GM18520 (cell line): Measurements from ENCODE around the gene B9D2.
"Not testable (repeated sequence)": the region's sequence is repeated elsewhere in the genome, so short reads cannot be mapped to it uniquely, and the experiment has no call there.

Experiments
- ATAC-seq: cut with Tn5 transposase; IDR thresholded peaks from one replicate; pipeline ENCODE4 v1.9.1; 2021; ENCODE audit not compliant: unreplicated experiment

The B9D2 gene, protein sequence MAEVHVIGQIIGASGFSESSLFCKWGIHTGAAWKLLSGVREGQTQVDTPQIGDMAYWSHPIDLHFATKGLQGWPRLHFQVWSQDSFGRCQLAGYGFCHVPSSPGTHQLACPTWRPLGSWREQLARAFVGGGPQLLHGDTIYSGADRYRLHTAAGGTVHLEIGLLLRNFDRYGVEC

DNA sequence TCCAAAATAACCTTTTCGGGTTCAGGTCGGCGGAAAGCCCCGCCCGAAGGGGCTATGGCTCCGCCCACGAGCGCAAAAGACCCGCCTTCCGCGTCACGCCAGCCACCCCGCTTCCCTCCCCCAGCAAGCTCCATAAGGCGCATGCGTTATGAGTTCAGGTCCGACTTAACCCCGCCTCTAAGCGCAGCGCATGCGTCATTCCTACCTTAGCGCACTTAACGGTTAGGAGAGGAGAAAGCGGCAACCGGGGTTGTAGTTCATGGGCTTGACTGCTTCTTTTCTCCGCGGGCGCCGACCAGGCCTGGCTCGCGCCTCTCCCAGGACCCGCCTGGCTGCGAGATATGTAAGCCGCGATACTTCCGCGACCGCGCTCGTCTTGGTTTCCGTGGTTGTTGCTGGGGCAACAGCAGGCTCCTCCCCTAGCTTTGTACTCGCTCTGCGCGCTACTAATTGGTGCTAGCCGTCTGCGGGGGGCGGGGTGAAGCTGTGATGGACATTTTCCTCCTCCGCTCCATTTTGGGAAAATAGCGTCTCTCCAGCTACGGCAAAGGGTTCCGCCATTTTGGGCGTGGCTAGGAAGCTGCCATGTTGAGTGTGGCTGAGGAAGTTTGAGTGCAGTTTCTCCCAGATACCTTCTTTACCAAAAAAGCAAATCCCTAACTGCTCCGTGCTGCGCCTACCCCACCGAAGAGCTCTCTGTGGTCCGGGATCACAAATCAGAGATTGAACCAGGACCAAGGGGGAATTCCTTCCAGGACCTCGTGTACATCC lies at the start of gene B9D2:
B9D2 (minus strand) TSS at position 397 of the 771 bp plus-strand sequence. CDS start 630 bp downstream, outside the sequence.
- ATAC-seq = peak; percentile 78

- ATAC-seq = no peak
These were observed 49.0 kb upstream of the B9D2 start for GRCh38 chr19:41412953-41413352.

DNA sequence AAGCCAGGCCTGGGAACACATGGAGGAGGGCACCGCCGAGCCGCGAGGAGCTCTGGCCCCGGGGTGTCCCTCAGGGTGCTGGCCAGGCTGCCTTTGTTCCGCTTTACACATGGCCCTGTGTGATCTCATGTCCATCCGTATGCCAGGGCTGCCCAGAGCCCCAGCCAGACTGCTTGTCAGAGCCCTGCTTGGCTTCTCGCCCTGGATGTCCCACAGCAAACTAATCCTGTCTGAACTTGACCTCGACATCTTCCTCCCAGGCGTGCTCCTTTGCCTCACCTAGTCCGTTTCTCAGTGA lies 48.0 kb upstream of the B9D2 start:
- no peak for ATAC-seq

- ATAC-seq = no peak
These were observed 47.4 kb upstream of the B9D2 start for GRCh38 chr19:41411100-41411967.

- ATAC-seq = no peak
These were observed 46.5 kb upstream of the B9D2 start for GRCh38 chr19:41410336-41411054.

DNA sequence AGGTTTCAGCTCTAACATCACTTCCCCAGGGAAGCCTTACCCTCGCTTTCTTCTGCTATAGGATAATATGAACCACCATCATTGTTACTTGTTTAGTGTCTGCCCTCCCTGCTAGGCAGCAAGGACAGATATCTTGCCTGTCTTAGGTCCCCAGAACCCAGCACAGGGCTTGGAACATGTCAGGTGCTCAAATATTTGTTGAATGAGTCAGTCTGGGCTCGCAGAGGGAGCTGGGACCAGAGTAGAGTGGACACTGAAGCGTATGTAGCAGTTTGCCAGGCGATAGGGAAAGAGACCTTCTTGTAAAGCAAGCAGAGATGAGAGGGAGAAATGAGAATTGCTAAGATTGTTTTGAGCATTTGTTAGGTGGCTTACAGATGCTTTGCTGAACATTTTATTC lies 45.3 kb upstream of the B9D2 start:
- ATAC-seq = no peak

GRCh38 chr19:41408846-41409245 lies 44.9 kb upstream of the B9D2 start:
- ATAC-seq = not testable (repeated sequence)

DNA sequence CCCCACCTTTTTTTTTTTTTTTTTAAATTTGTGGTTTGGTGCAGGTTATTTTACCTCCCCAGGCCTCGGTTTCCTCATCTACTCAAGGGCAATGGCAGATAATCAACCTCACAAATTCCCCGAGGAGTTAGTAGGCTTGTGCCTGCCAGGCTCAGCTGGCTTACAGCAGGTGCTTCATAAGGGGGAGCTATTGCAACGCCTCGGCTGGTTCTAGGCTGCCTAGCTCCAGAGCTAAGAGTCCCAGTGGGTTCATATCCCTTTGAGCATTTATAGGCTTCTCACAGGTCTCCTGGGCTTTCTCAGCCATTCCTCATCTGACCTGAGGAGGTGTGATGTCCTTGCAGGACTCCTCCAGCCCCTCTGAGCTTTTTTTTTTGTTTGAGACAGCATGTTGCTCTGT lies 44.3 kb upstream of the B9D2 start:
- no peak for ATAC-seq

- ATAC-seq = no peak
These were observed 43.3 kb upstream of the B9D2 start for GRCh38 chr19:41407271-41407670.

- no peak for ATAC-seq
These were observed 41.8 kb upstream of the B9D2 start for GRCh38 chr19:41405776-41406175.

GRCh38 chr19:41403181-41403970 lies 39.4 kb upstream of the B9D2 start:
- no peak for ATAC-seq

- ATAC-seq = no peak
These were observed 38.1 kb upstream of the B9D2 start for GRCh38 chr19:41402010-41402409.

GRCh38 chr19:41401483-41401882 lies 37.5 kb upstream of the B9D2 start:
- no peak for ATAC-seq

GRCh38 chr19:41399525-41399924 lies 35.6 kb upstream of the B9D2 start:
- ATAC-seq = no peak

DNA sequence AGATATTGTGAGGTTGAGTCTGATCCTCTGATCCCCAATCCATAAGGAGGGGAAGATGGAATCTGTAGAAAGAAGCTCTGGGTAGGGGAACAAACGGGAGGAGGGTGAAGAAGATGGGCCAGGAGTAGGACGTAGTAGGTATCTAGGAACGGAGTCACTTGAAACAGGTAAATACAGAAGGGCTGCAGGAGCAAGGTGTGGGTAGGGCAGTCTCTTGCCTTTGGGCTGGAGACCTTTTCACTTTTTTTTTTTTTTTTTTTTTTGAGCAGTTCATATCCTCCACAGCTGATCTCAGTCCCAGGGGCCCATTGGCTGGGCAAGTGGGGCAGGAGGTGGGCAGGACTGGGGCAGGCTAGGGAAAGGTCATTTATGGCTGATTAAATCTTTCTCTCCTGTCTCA lies 35.1 kb upstream of the B9D2 start:
- ATAC-seq = no peak

- ATAC-seq = no peak
These were observed 34.6 kb upstream of the B9D2 start for GRCh38 chr19:41398598-41398997.

- ATAC-seq = no peak
These were observed 34.1 kb upstream of the B9D2 start for GRCh38 chr19:41398050-41398418.

DNA sequence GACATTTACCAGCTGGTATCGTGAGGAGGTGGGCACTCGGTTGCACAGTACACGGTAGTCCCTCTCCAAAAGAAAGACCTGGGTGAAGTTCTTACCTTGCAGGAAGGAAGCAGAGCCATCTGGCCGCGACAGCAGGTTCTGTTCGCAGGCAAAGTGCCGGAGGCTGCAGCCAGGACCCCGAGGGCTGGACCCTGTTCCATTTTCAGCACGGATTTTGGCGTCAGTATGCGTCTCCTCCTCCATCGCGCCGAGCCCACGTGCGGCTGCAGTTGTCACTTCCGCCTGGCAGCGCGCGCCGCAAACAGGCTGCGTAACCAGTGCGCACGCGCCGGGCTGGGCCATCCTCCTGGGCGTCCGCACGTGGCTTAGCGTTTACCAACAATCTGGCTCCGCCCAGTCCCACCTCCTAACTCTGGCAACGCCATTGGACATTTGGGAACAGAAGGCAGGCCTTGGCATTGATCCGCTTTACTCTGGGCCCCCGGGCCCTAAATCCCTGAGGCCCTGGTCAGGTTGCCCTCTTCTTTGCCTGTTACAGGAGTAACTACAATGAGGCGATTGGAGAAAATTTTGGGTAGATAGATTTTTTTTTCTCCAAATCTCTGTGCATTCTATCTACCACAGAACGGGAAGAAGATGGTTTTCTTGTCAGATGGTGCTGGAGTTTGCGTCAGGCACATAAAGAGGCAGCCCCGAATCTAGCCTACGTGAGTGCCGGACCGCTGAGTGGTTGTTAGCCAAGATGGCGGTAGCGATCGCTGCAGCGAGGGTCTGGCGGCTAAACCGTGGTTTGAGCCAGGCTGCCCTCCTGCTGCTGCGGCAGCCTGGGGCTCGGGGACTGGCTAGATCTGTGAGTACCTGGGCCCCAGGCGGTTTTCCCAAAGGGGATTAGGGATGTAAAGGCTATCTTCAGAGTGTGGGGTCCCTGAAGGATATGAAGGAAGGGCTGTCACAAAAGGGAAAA lies 33.4 kb upstream of the B9D2 start, which contains the start of the genes BCKDHA and EXOSC5:
BCKDHA (plus strand) TSS at position 733 of the 964 bp plus-strand sequence; CDS start at position 743, 10 bp downstream.
EXOSC5 (minus strand) TSS at position 274 of the 964 bp plus-strand sequence; CDS start at position 243, 31 bp downstream.
- ATAC-seq = peak; percentile 95

DNA sequence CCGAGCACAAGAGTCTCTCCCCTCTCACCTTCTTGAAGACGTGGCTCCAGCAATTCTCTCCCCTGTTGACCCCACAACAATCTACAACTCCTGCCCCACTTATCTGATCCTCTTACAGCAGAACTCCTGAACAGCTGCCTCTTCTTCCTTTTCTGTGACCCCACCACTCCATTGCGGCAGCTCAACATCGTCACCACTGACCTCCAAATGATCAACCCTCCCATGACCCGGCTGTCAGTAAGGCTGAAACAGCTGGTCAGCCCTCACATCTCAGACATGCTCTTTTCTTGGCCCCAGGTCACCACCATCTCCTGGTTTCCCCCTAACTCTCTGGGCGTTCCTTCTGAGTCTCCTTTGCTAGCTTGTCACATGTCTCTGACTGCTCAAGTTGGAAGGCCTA lies 31.4 kb upstream of the B9D2 start:
- no peak for ATAC-seq
